Astrocyte (in vitro differentiated cells and primary cell): ENCODE measurements around the gene GTF3C6. TPM values are rescaled to one million over a fixed set of nuclear protein-coding genes. Genes with fewer than 3 reads are reported as not detected.
"Not testable (repeated sequence)": the region's sequence is repeated elsewhere in the genome, so short reads cannot be mapped to it uniquely, and the experiment has no call there.

Experiments used
- DNase-seq: peaks from one replicate; pipeline ENCODE4 v3.0.0-alpha.2; 2010; ENCODE audit warnings: low read depth
- FAIRE-seq: peaks from 2 replicates; lab custom pipeline; 2011; peaks lifted over from hg19 to GRCh38; lab: Jason Lieb, UNC
- H2AFZ ChIP-seq: 2 replicates; pipeline ENCODE4 v1.6.0; 2012; ENCODE audit warnings: low read depth, low read length, inconsistent platforms
- H3K27ac ChIP-seq: 2 replicates; pipeline ENCODE4 v1.5.1; 2011; ENCODE audit warnings: low read depth, low read length, inconsistent platforms
- H3K27me3 ChIP-seq: 2 replicates; pipeline ENCODE4 v1.6.0; 2011; ENCODE audit warnings: low read length, inconsistent platforms; ENCODE audit not compliant: insufficient read depth
- H3K36me3 ChIP-seq: 2 replicates; pipeline ENCODE4 v1.5.1; 2011; ENCODE audit warnings: low read length, inconsistent platforms; ENCODE audit not compliant: insufficient read depth
- H3K4me1 ChIP-seq: 2 replicates; pipeline ENCODE4 v1.5.1; 2011; ENCODE audit warnings: low read length, inconsistent platforms; ENCODE audit not compliant: insufficient read depth
- H3K4me2 ChIP-seq: 2 replicates; pipeline ENCODE4 v1.6.0; 2012; ENCODE audit warnings: low read length, inconsistent platforms
- H3K4me3 ChIP-seq: 2 replicates; pipeline ENCODE4 v1.5.1; 2011; ENCODE audit warnings: low read depth, mild to moderate bottlenecking, low read length, inconsistent platforms; ENCODE audit not compliant: insufficient read depth
- H3K79me2 ChIP-seq: 2 replicates; pipeline ENCODE4 v1.6.0; 2012; ENCODE audit warnings: mild to moderate bottlenecking, low read length, inconsistent platforms; ENCODE audit not compliant: insufficient read depth
- H3K9ac ChIP-seq: 2 replicates; pipeline ENCODE4 v1.6.0; 2012; ENCODE audit warnings: mild to moderate bottlenecking, low read length, inconsistent platforms
- H3K9me3 ChIP-seq: 2 replicates; pipeline ENCODE4 v1.5.1; 2012; ENCODE audit warnings: low read depth, mild to moderate bottlenecking, low read length, inconsistent platforms; ENCODE audit not compliant: insufficient read depth
- H4K20me1 ChIP-seq: 2 replicates; pipeline ENCODE4 v1.6.0; 2012; ENCODE audit warnings: low read length, inconsistent platforms; ENCODE audit not compliant: insufficient read depth
- H3K27ac Mint-ChIP-seq: one replicate; pipeline ENCODE4 v1.8.0; 2021; ENCODE audit warnings: mild to moderate bottlenecking, mixed read lengths; ENCODE audit not compliant: unreplicated experiment
- H3K27me3 Mint-ChIP-seq: one replicate; pipeline ENCODE4 v1.8.0; 2021; ENCODE audit warnings: low read depth, mixed read lengths; ENCODE audit not compliant: unreplicated experiment
- H3K36me3 Mint-ChIP-seq: one replicate; pipeline ENCODE4 v1.8.0; 2021; ENCODE audit warnings: low read depth, mixed read lengths; ENCODE audit not compliant: unreplicated experiment
- H3K4me1 Mint-ChIP-seq: one replicate; pipeline ENCODE4 v1.8.0; 2021; ENCODE audit warnings: low read depth, mixed read lengths; ENCODE audit not compliant: unreplicated experiment
- H3K4me3 Mint-ChIP-seq: one replicate; pipeline ENCODE4 v1.8.0; 2021; ENCODE audit warnings: mild to moderate bottlenecking, moderate library complexity, mixed read lengths; ENCODE audit not compliant: unreplicated experiment
- H3K9me3 Mint-ChIP-seq: one replicate; pipeline ENCODE4 v1.8.0; 2021; ENCODE audit warnings: mild to moderate bottlenecking, mixed read lengths; ENCODE audit not compliant: unreplicated experiment
- EZH2 ChIP-seq: IDR thresholded peaks from 2 replicates; pipeline ENCODE4 v1.6.1; 2012; ENCODE audit warnings: mild to moderate bottlenecking, low read length, inconsistent platforms; ENCODE audit not compliant: insufficient read depth
- total RNA-seq: library from RNA; stranded (reverse); gene quantifications from 2 replicates; pipeline ENCODE4 v1.2.1, GENCODE V29; 2021
- TF ChIP-seq, protein P1 (sequence below): IDR thresholded peaks from 2 replicates; pipeline ENCODE4 v1.5.1; 2011; ENCODE audit warnings: low read depth, mild to moderate bottlenecking, inconsistent platforms, low read length, moderate library complexity; ENCODE audit not compliant: insufficient read depth

GTF3C6 gene
- total RNA-seq, 1 donor from 2014 or later = 116 TPM

DNA sequence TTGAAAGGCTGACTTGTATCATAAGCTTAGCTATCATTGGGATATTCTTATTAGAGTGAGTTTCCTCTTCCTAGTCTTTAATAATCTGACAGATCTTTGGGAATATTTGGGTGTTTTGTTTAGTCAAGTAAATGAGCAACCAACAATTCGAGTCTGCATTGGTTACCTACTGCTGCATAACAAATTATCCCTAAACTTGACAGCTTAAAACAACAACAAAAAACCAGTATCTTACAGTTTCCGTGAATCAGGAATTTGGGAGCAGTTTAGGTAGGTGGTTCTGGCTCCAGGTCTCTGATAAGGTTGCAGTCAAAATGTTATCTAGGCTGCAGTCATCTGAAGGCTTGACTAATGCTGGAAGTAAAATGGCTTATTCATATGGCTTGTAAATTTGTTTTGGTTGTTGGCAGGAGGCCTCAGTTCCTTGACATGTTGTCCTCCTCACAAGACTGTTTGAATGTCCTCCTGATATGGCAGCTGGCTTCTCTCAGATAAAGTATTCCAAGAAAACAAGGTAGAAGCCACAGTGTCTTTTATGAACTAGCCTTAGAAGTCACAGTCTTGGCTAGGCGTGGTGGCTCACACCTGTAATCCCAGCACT lies 7.2 kb downstream of the GTF3C6 start:
- Mint-ChIP-seq H3K27me3 (no peaks in the 10 kb centered on the region), H3K36me3 (peaks cover 19% of the 10 kb centered on the region), H3K4me3 (no peak overlapping the region), H3K9me3 (no peaks in the 10 kb centered on the region), H3K4me1 (no peaks in the 10 kb centered on the region), H3K27ac (no peak overlapping the region)
- H3K79me2 ChIP-seq = no peaks in the 10 kb centered on the region
- TF ChIP-seq EZH2 = no peak
- TF ChIP-seq, protein P1, sequence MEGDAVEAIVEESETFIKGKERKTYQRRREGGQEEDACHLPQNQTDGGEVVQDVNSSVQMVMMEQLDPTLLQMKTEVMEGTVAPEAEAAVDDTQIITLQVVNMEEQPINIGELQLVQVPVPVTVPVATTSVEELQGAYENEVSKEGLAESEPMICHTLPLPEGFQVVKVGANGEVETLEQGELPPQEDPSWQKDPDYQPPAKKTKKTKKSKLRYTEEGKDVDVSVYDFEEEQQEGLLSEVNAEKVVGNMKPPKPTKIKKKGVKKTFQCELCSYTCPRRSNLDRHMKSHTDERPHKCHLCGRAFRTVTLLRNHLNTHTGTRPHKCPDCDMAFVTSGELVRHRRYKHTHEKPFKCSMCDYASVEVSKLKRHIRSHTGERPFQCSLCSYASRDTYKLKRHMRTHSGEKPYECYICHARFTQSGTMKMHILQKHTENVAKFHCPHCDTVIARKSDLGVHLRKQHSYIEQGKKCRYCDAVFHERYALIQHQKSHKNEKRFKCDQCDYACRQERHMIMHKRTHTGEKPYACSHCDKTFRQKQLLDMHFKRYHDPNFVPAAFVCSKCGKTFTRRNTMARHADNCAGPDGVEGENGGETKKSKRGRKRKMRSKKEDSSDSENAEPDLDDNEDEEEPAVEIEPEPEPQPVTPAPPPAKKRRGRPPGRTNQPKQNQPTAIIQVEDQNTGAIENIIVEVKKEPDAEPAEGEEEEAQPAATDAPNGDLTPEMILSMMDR = no peak
- no peaks in the 10 kb centered on the region for H3K27me3 ChIP-seq
- H3K27ac ChIP-seq = no peak overlapping the region
- H2AFZ ChIP-seq = no peak overlapping the region
- H3K36me3 ChIP-seq = peaks cover 41% of the 10 kb centered on the region
- no peaks in the 10 kb centered on the region for H3K4me1 ChIP-seq
- FAIRE-seq (no peak), DNase-seq (no peak)
- H3K9me3 ChIP-seq = no peaks in the 10 kb centered on the region
- no peaks in the 10 kb centered on the region for H4K20me1 ChIP-seq
- H3K9ac ChIP-seq = no peak overlapping the region
- H3K4me2 ChIP-seq = no peak overlapping the region
- no peak overlapping the region for H3K4me3 ChIP-seq

DNA sequence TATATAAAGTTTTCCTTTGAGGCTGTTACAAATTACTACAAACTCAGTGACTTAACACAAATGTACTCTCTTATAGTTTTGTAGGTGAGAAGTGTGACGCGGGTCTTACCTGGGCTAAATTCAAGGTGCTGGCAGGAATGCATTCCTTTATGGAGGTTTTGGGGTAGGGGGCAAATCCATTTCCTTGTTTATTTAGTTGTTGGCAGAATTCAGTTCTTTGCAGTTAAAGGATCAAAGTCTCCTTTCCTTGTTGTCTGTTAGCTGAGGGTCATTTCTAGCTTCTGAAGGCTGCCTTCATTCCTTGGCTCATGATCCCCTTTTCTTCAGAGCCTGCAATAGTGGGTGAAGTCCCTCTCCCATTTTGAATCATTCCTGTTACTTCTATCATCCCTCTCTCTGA lies 10.2 kb downstream of the GTF3C6 start:
- not testable (repeated sequence) for H3K4me3 ChIP-seq, H3K4me1 Mint-ChIP-seq, H3K27me3 ChIP-seq, H3K27ac Mint-ChIP-seq, H3K9me3 ChIP-seq, H3K9me3 Mint-ChIP-seq, H2AFZ ChIP-seq, H3K4me3 Mint-ChIP-seq, H3K9ac ChIP-seq, H3K27ac ChIP-seq, DNase-seq, H3K27me3 Mint-ChIP-seq, H3K79me2 ChIP-seq, H3K4me1 ChIP-seq, FAIRE-seq, H4K20me1 ChIP-seq, H3K4me2 ChIP-seq
- H3K36me3 Mint-ChIP-seq = peaks cover 16% of the 10 kb centered on the region
- H3K36me3 ChIP-seq = peaks cover 22% of the 10 kb centered on the region

DNA sequence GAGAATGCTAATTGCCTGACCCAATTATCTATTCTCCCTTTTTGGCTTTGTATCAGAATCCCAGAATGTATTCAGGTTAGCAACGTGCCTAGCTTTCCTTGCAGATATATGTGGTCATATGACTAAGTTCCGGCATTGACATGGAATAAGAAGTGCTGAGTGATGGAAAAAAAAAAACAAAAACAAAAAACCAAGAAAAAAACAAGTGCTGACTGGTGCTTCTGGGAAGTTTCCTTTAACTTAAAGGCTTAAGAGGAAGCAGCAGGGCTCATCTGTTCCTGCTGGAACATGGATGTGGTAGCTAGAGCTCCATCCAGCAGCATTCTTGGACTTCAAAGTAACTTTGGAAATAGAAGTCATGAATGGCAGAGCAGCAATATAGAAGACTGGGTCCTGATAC lies 13.0 kb downstream of the GTF3C6 start:
- Mint-ChIP-seq H3K27ac (no peak overlapping the region), H3K36me3 (peaks cover 9% of the 10 kb centered on the region), H3K4me3 (no peak overlapping the region), H3K27me3 (no peaks in the 10 kb centered on the region), H3K4me1 (peaks cover 6% of the 10 kb centered on the region), H3K9me3 (no peaks in the 10 kb centered on the region)
- Histone ChIP-seq H3K9me3 (no peaks in the 10 kb centered on the region), H3K27me3 (no peaks in the 10 kb centered on the region), H3K27ac (no peak overlapping the region), H2AFZ (no peak overlapping the region), H4K20me1 (no peaks in the 10 kb centered on the region), H3K4me3 (no peak overlapping the region), H3K36me3 (peaks cover 13% of the 10 kb centered on the region), H3K4me2 (no peak overlapping the region), H3K9ac (no peak overlapping the region), H3K4me1 (no peaks in the 10 kb centered on the region), H3K79me2 (no peaks in the 10 kb centered on the region)
- FAIRE-seq (no peak), DNase-seq (no peak)
- TF ChIP-seq, protein P1 = no peak
- no peak for TF ChIP-seq EZH2
